Measurements from ENCODE around the gene UBE2E2.
A peak's percentile ranks its signal among the peaks of the same experiment; 100 is the strongest.

UBE2E2 gene

DNA sequence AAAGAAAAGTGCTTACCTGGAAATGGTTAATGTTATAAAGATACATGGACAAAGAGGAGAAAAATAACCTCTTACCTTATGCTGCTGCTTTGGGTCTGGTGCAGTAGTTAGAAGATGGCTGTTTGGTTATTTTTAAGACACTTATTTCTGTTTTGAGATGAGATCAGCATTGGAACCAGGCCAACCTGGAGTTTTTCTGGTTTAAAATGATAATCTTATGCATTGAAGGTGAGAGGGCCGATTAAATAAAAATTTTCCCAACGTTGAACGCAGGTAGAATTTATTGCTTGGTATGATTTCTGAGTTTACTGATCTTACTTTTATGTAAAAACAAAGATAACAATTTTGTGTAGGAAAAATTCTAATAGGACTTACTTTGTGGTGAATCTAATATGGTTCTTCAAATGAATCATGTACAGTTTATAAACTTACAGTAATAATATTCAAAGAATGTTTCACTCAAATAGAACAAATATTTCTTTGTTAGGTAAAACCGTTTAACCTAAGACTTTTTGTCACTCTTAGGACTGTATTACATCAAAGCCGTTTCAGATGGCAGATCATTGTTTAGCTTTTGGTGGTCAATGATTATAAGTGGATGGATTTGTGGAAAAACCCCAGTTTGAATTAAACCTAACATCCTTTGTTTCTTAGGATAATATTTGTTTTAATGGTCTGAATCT lies 14.9 kb downstream of the UBE2E2 start:
- no peaks in the 10 kb centered on the region for H3K27me3 ChIP-seq (ENCODE audit: control insufficient read depth, insufficient read depth, low read length)
- H3K36me3 ChIP-seq (ENCODE audit: control insufficient read depth, insufficient read depth, low read length): no peaks in the 10 kb centered on the region
- H3K9me3 ChIP-seq (ENCODE audit: control insufficient read depth, insufficient read depth, low read length): no peaks in the 10 kb centered on the region
- peaks cover 5% of the 10 kb centered on the region; the same call in 1 of the 2 replicates for H3K4me1 ChIP-seq (ENCODE audit: control insufficient read depth, insufficient read depth, low read length)
- no peak overlapping the region for H3K27ac ChIP-seq (ENCODE audit: low read depth, low read length)
- H3K9ac ChIP-seq (ENCODE audit: low read depth, low read length): no peak overlapping the region
- H3K4me3 ChIP-seq (ENCODE audit: low read depth, low read length): no peak overlapping the region

DNA sequence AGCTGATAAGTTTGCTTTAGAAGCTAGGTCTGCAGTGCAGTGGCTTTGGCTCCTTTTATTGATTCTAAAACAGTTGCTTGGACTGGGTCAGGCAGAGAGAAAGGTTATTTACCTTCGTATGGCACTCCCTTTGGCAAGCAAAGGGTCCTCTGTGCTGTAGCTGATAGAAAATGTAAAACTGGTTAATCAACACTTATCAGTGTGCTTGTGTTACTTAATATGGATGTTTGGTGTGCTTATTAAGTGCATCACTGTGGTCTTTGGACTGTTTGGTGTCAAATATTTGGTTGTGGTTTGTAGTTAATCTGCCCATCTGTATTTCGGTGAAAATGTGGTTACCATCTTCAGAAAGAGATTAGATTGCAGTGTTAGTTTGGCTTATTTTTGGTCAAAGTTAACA lies 16.0 kb downstream of the UBE2E2 start:
- H3K27me3 ChIP-seq (ENCODE audit: control insufficient read depth, insufficient read depth, low read length): no peaks in the 10 kb centered on the region
- no peaks in the 10 kb centered on the region for H3K9me3 ChIP-seq (ENCODE audit: control insufficient read depth, insufficient read depth, low read length)

DNA sequence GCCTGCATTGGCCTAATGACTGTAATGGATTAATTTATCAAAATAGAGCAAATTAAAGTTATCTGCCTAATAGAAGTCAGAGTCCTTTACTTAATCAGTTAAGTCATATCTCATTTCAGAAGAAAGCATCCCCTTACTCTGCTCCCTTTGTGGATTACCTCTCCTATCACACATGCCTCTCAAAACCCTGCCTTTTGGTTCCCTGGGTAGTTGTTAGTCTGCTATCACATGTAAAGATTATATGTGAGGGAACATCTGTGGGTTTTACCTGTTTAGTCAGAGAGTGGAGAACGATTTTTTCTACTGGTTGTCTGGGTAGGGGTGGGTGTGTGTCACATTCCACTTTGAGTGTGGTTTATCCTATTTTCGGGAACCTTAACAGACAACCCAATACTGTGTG lies 16.4 kb downstream of the UBE2E2 start:
- Histone ChIP-seq H3K27ac (ENCODE audit: low read depth, low read length) (no peak overlapping the region), H3K36me3 (ENCODE audit: control insufficient read depth, insufficient read depth, low read length) (no peaks in the 10 kb centered on the region), H3K9ac (ENCODE audit: low read depth, low read length) (no peak overlapping the region), H3K4me1 (ENCODE audit: control insufficient read depth, insufficient read depth, low read length) (peaks cover 5% of the 10 kb centered on the region; the same call in 1 of the 2 replicates), H3K9me3 (ENCODE audit: control insufficient read depth, insufficient read depth, low read length) (no peaks in the 10 kb centered on the region), H3K4me3 (ENCODE audit: low read depth, low read length) (no peak overlapping the region), H3K27me3 (ENCODE audit: control insufficient read depth, insufficient read depth, low read length) (no peaks in the 10 kb centered on the region)

More for the DNA sequence above, 16.0 kb downstream of the UBE2E2 start:
- peaks cover 5% of the 10 kb centered on the region; the same call in 1 of the 2 replicates for H3K4me1 ChIP-seq (ENCODE audit: control insufficient read depth, insufficient read depth, low read length)
- H3K27ac ChIP-seq (ENCODE audit: low read depth, low read length): peak overlapping the region; percentile 14
- no peaks in the 10 kb centered on the region for H3K36me3 ChIP-seq (ENCODE audit: control insufficient read depth, insufficient read depth, low read length)
- no peak overlapping the region for H3K9ac ChIP-seq (ENCODE audit: low read depth, low read length)
- no peak overlapping the region for H3K4me3 ChIP-seq (ENCODE audit: low read depth, low read length)

DNA sequence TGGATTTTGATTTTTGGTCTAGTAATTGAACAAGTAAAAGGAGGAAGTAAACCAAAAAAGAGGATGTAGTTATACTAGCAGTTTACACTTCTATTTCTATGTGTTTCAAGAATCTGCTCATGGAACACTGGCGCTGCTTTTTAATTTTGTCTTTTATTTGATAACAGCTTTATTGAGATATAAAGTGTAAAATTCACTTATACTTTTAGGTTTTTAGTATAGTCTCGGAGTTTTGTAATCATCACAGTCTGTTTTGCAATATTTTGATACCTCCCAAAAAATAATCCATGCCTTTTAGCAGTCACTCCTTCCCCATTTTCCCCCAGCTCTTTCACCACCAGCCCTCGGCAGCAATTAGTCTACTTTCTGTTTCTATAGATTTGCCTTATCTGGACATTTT lies 18.0 kb downstream of the UBE2E2 start:
- Histone ChIP-seq H3K36me3 (ENCODE audit: control insufficient read depth, insufficient read depth, low read length) (no peaks in the 10 kb centered on the region), H3K4me1 (ENCODE audit: control insufficient read depth, insufficient read depth, low read length) (peaks cover under 1% of the 10 kb centered on the region; the same call in 1 of the 2 replicates), H3K4me3 (ENCODE audit: low read depth, low read length) (no peak overlapping the region), H3K9me3 (ENCODE audit: control insufficient read depth, insufficient read depth, low read length) (no peaks in the 10 kb centered on the region), H3K27me3 (ENCODE audit: control insufficient read depth, insufficient read depth, low read length) (no peaks in the 10 kb centered on the region), H3K9ac (ENCODE audit: low read depth, low read length) (no peak overlapping the region), H3K27ac (ENCODE audit: low read depth, low read length) (no peak overlapping the region)

DNA sequence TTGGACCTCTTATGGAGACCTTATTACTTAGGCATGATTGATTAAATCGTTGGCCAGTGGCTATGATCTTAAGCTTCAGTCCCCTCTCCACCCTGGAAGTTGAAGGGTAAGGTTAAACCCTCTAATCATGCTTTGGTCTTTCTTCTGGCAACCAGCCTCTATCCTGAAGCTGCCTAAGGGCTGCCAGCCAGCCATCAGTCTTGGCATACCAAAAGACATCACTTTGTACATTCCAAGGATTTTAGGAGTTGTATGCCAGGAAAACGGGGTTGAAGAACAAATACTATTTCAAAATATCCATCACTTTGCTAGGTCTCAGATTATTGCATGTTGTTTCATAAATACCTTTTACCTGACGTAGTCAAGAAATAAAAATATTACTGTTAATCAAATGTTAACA lies 28.9 kb downstream of the UBE2E2 start:
- H3K9ac ChIP-seq (ENCODE audit: low read depth, low read length): no peak overlapping the region
- H3K27ac ChIP-seq (ENCODE audit: low read depth, low read length): no peak overlapping the region
- H3K4me1 ChIP-seq (ENCODE audit: control insufficient read depth, insufficient read depth, low read length): peaks cover 23% of the 10 kb centered on the region
- H3K36me3 ChIP-seq (ENCODE audit: control insufficient read depth, insufficient read depth, low read length): no peaks in the 10 kb centered on the region
- no peaks in the 10 kb centered on the region for H3K9me3 ChIP-seq (ENCODE audit: control insufficient read depth, insufficient read depth, low read length)
- no peak overlapping the region for H3K4me3 ChIP-seq (ENCODE audit: low read depth, low read length)
- H3K27me3 ChIP-seq (ENCODE audit: control insufficient read depth, insufficient read depth, low read length): no peaks in the 10 kb centered on the region

DNA sequence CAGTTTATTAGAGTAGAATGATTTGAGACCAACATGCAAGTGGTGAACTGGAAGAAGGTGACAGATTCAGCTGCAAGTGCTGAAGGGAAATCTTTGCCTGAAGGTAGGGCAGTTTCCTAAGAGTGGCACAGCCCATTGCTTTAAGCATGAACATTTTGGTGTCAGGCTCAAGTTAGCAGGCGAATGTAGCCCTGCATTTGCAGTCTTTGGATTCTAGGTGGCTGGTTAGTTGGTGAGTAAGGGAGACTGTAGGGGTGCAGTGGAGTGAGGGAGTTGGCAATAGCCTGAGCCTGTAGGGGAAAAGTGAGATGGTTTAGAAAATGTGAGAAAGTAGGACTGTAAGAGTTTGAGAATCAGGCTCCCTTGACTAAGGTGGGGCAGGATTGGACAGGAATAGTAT lies 29.7 kb downstream of the UBE2E2 start:
- H3K9ac ChIP-seq (ENCODE audit: low read depth, low read length): no peak overlapping the region
- no peak overlapping the region for H3K27ac ChIP-seq (ENCODE audit: low read depth, low read length)
- peaks cover 27% of the 10 kb centered on the region for H3K4me1 ChIP-seq (ENCODE audit: control insufficient read depth, insufficient read depth, low read length)
- no peak overlapping the region for H3K4me3 ChIP-seq (ENCODE audit: low read depth, low read length)
- no peaks in the 10 kb centered on the region for H3K27me3 ChIP-seq (ENCODE audit: control insufficient read depth, insufficient read depth, low read length)
- no peaks in the 10 kb centered on the region for H3K9me3 ChIP-seq (ENCODE audit: control insufficient read depth, insufficient read depth, low read length)
- H3K36me3 ChIP-seq (ENCODE audit: control insufficient read depth, insufficient read depth, low read length): no peaks in the 10 kb centered on the region

DNA sequence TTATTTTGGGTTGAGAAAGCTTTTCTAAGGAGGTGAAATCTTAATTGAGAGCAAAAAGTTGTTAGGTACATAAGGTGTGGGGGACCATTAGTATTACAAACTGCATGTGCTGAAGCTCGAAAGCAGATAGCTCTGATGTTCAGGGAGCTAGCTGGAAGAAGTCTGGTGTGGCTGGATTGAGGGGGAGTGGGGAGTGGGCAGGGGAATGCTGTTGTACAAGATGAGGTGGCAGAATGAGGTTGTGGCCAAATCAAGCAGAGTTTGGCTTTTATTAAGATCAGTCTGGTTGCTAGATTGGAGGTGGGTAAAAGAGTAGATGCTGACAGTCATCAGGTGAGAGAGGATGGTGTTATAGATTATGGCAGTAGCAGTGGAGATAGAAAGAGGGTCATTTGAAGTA lies 32.1 kb downstream of the UBE2E2 start:
- Histone ChIP-seq H3K9ac (ENCODE audit: low read depth, low read length) (no peak overlapping the region), H3K4me1 (ENCODE audit: control insufficient read depth, insufficient read depth, low read length) (peaks cover 34% of the 10 kb centered on the region), H3K27ac (ENCODE audit: low read depth, low read length) (no peak overlapping the region), H3K4me3 (ENCODE audit: low read depth, low read length) (no peak overlapping the region), H3K9me3 (ENCODE audit: control insufficient read depth, insufficient read depth, low read length) (no peaks in the 10 kb centered on the region), H3K27me3 (ENCODE audit: control insufficient read depth, insufficient read depth, low read length) (no peaks in the 10 kb centered on the region), H3K36me3 (ENCODE audit: control insufficient read depth, insufficient read depth, low read length) (no peaks in the 10 kb centered on the region)

DNA sequence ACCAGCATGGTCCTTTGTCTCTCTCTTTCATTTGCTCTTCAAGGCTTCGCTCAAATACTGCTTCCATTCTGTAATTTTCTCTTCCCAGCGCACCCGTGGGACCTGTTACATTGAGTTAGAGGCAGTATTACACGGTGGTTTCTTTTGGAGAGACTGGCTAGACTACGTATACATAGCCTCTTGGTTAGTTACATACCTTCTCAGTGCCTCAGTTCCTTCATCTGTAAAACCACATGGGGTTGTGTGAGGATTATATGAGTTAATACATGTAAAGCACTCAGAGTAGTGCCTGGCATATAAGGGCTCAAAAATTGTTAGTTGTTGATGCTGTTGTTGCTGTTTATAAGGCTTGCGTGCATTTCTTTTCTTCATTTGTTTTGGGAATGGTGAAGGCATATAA lies 33.8 kb downstream of the UBE2E2 start:
- Histone ChIP-seq H3K9ac (ENCODE audit: low read depth, low read length) (no peak overlapping the region), H3K9me3 (ENCODE audit: control insufficient read depth, insufficient read depth, low read length) (no peaks in the 10 kb centered on the region), H3K36me3 (ENCODE audit: control insufficient read depth, insufficient read depth, low read length) (no peaks in the 10 kb centered on the region), H3K4me3 (ENCODE audit: low read depth, low read length) (no peak overlapping the region), H3K27me3 (ENCODE audit: control insufficient read depth, insufficient read depth, low read length) (no peaks in the 10 kb centered on the region), H3K27ac (ENCODE audit: low read depth, low read length) (no peak overlapping the region), H3K4me1 (ENCODE audit: control insufficient read depth, insufficient read depth, low read length) (peaks cover 42% of the 10 kb centered on the region)

DNA sequence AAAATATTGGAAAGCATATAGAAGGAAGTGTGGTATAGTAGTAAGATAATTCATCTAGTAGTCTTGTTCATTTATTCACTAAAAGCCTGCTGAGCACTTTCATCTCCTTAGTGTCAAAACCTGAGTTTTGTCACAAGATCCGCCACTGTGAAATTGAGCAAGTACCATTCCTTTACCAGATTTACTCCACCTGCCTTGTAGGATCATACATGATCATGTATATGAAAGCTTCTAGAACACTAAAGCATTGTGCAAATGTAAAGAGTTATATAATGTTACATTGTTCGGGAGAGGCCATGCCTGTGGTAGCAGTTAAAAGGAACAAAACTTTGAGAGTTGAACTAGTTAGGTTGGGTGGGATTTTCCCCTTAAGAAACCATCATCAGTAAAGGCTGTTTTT lies 35.0 kb downstream of the UBE2E2 start:
- Histone ChIP-seq H3K27ac (ENCODE audit: low read depth, low read length) (no peak overlapping the region), H3K4me3 (ENCODE audit: low read depth, low read length) (no peak overlapping the region), H3K9ac (ENCODE audit: low read depth, low read length) (no peak overlapping the region), H3K27me3 (ENCODE audit: control insufficient read depth, insufficient read depth, low read length) (no peaks in the 10 kb centered on the region), H3K36me3 (ENCODE audit: control insufficient read depth, insufficient read depth, low read length) (no peaks in the 10 kb centered on the region), H3K4me1 (ENCODE audit: control insufficient read depth, insufficient read depth, low read length) (peaks cover 36% of the 10 kb centered on the region), H3K9me3 (ENCODE audit: control insufficient read depth, insufficient read depth, low read length) (no peaks in the 10 kb centered on the region)

DNA sequence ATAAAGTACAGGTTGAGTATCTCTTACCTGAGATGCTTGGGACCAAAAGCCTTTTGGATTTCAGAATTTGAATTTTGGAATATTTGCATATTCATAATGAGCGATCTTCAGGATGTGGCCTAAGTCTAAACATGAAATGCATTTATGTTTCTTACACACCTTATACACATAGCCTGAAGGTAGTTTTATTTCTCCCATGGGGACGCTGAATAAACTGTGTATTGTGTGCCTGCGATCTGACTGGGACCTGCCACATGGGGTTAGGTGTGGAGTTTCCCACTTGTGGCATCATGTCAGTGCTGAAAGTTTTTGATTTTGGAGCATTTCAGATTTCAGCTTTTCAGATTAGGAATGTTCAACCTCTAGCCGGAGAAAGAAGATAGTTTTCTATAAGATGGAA lies 35.5 kb downstream of the UBE2E2 start:
- Histone ChIP-seq H3K4me1 (ENCODE audit: control insufficient read depth, insufficient read depth, low read length) (peaks cover 34% of the 10 kb centered on the region), H3K9ac (ENCODE audit: low read depth, low read length) (no peak overlapping the region), H3K4me3 (ENCODE audit: low read depth, low read length) (no peak overlapping the region), H3K27ac (ENCODE audit: low read depth, low read length) (no peak overlapping the region), H3K27me3 (ENCODE audit: control insufficient read depth, insufficient read depth, low read length) (no peaks in the 10 kb centered on the region), H3K36me3 (ENCODE audit: control insufficient read depth, insufficient read depth, low read length) (no peaks in the 10 kb centered on the region), H3K9me3 (ENCODE audit: control insufficient read depth, insufficient read depth, low read length) (no peaks in the 10 kb centered on the region)

DNA sequence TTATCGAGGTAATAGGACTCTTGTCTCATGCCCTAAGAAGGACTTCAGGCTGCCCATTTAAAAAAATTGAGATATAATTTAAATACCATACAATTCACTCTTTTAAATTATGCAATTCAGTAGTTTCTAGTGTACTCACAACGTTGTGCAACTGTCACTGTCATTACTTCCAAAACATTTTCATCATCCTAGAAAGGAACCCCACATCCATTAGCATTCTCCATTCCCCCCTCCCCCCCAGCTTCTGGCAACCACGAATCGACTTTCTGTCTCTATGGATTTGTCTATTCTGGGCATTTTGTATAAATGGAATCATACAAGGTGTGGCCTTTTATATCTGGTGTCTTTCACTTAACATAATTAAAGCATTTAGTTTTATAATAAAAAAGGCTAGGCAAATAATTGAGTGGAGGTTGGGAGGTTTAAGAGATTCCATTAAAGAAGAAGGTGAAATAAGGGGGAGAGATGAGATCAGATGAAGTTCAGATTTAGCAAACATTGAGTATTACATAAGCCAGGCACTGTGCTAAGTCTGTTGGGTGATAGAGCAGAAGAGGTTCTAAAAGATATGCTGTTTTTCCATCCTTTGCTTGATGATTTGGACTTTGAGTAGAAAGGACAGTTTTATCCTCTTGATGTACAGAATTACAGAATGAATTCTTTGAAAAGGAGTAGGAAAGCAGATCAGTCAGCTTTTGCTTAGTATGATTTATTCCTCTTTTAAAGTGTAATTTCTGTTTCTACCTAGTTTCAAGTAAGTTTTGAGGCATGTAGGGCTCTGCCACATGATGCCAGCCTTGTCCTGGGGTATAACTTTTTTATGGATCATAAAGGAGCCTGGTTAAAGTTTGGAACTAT lies 36.3 kb downstream of the UBE2E2 start:
- Histone ChIP-seq H3K4me1 (ENCODE audit: control insufficient read depth, insufficient read depth, low read length) (peaks cover 34% of the 10 kb centered on the region), H3K27me3 (ENCODE audit: control insufficient read depth, insufficient read depth, low read length) (no peaks in the 10 kb centered on the region), H3K9ac (ENCODE audit: low read depth, low read length) (no peak overlapping the region), H3K27ac (ENCODE audit: low read depth, low read length) (no peak overlapping the region), H3K4me3 (ENCODE audit: low read depth, low read length) (no peak overlapping the region), H3K9me3 (ENCODE audit: control insufficient read depth, insufficient read depth, low read length) (no peaks in the 10 kb centered on the region), H3K36me3 (ENCODE audit: control insufficient read depth, insufficient read depth, low read length) (no peaks in the 10 kb centered on the region)

All from HUES48 (cell line).